ENCODE results near the gene WNT8B. TPM values are rescaled to one million over a fixed set of nuclear protein-coding genes. Genes with fewer than 3 reads are reported as not detected.

The WNT8B gene
- total and polyA plus RNA-seq, 10 donors: 0.03 TPM; not detected in 9

DNA sequence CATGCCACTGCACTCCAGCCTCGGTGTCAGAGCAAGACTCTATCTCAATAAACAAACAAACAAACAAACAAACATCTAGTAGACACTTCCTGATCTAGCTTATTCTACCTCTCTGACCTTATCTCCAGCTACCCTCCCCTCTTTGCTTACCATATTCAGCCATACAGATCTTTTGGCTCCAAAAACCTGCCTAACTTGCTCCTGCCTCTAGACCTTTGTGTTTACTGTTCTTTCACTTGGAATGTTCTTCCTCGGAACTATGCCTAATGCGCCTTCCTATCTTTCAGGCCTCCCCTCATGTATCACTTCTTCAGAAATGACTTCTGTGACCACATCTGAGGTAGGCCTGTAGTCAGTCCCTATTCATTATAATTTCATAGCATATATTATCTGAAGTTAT is 20.3 kb upstream of the WNT8B start:
- 79 to 88% (median 82%) methylated on average over 3 of the region's 3 CpGs for WGBS, 5 donors
- peaks cover 0 to 6% (median 0%) of the 10 kb centered on the region in 7 donors for H3K27me3 ChIP-seq (replicated peaks in 1 of 7)
- H3K4me1 ChIP-seq: no peaks in the 10 kb centered on the region
- H3K36me3 ChIP-seq: no peaks in the 10 kb centered on the region
- H3K4me3 ChIP-seq: no peak overlapping the region
- peaks cover 0 to 7% (median 2%) of the 10 kb centered on the region in 8 donors for H3K9me3 ChIP-seq
- H3K27ac ChIP-seq: no peak overlapping the region
- intact Hi-C loops (cut with DNase I; ENCODE audit: low total_unique reads): no loop called here
- no peak for TF ChIP-seq POLR2A (IDR thresholded peaks at IDR 0.05)
- no peak for TF ChIP-seq POLR2AphosphoS5 (IDR thresholded peaks at IDR 0.05)
- TF ChIP-seq, protein P1, sequence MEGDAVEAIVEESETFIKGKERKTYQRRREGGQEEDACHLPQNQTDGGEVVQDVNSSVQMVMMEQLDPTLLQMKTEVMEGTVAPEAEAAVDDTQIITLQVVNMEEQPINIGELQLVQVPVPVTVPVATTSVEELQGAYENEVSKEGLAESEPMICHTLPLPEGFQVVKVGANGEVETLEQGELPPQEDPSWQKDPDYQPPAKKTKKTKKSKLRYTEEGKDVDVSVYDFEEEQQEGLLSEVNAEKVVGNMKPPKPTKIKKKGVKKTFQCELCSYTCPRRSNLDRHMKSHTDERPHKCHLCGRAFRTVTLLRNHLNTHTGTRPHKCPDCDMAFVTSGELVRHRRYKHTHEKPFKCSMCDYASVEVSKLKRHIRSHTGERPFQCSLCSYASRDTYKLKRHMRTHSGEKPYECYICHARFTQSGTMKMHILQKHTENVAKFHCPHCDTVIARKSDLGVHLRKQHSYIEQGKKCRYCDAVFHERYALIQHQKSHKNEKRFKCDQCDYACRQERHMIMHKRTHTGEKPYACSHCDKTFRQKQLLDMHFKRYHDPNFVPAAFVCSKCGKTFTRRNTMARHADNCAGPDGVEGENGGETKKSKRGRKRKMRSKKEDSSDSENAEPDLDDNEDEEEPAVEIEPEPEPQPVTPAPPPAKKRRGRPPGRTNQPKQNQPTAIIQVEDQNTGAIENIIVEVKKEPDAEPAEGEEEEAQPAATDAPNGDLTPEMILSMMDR (IDR thresholded peaks at IDR 0.05 in 8 of 11, conservative IDR thresholded peaks at IDR 0.05 in 3 of 11): no peak
- no peak for DNase-seq

DNA sequence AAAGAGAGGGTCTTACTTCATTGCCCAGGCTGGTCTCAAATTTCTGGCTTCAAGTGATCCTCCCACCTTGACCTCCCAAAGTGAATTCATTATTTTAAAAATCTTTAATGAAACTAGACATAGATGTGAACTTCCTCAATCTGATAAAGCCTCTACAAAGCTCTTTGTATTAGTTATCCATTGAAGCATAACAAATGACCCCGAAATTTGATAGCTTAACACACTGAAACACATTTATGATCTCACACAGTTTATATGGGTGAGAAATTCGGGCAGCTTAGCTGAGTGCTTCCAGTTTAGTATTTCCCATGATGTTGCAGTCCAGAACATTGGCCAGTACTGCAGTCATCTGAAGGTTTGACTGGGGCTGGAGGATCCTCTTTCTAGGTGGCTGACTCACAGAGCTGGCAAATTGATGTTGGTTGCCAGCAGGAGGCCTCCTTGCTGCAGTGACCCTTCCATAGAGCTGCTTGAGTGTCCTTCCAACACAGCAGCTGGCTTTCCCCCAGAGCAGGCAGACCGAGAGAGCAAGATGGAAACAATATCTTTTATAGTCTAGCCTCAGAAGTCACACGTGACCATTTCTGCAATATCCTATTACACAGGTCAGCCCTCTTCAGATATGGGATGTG is 16.6 kb upstream of the WNT8B start:
- WGBS, 5 donors: 68 to 82% (median 70%) methylated on average over 4 of the region's 4 CpGs
- no peak for TF ChIP-seq POLR2AphosphoS5 (IDR thresholded peaks at IDR 0.05)
- TF ChIP-seq POLR2A (IDR thresholded peaks at IDR 0.05): no peak
- TF ChIP-seq, protein P1 (IDR thresholded peaks at IDR 0.05 in 8 of 11, conservative IDR thresholded peaks at IDR 0.05 in 3 of 11): no peak
- no peaks in the 10 kb centered on the region for H3K4me1 ChIP-seq
- H3K27ac ChIP-seq: no peak overlapping the region
- no peak for DNase-seq
- no peaks in the 10 kb centered on the region for H3K36me3 ChIP-seq
- H3K4me3 ChIP-seq: no peak overlapping the region
- peaks cover 0 to 7% (median 2%) of the 10 kb centered on the region in 8 donors for H3K9me3 ChIP-seq
- intact Hi-C loops (cut with DNase I; ENCODE audit: low total_unique reads): no loop called here
- peaks cover 0 to 13% (median 0%) of the 10 kb centered on the region in 7 donors for H3K27me3 ChIP-seq (replicated peaks in 1 of 7)

DNA sequence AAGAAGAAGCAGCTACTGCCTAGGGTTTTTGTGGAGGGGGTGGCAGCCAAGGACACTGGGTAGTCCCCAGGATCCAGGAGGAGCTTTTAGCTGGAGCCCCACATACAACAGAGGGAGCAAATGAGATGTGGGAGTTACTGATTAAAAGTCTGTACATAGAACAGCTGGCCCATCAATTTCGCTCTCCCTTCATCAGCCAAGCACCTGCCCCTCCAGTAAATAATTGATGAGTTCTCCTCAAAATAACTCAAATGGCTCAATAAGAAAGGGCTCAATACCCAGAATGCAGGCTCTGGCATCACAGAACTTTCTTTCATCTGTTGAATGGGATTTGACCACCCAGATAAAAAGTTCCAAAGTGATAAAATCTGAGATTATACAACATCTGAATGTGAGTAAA is 15.1 kb upstream of the WNT8B start:
- no peaks in the 10 kb centered on the region for H3K36me3 ChIP-seq
- no peaks in the 10 kb centered on the region for H3K4me1 ChIP-seq
- H3K27me3 ChIP-seq (replicated peaks in 1 of 7): peaks cover 0 to 21% (median 0%) of the 10 kb centered on the region in 7 donors
- no peak for DNase-seq
- H3K27ac ChIP-seq: no peak overlapping the region
- 71 to 88% (median 83%) methylated on average over 1 of the region's 1 CpG for WGBS, 5 donors
- H3K4me3 ChIP-seq: no peak overlapping the region
- peaks cover 0 to 7% (median 2%) of the 10 kb centered on the region in 8 donors for H3K9me3 ChIP-seq
- intact Hi-C loops (cut with DNase I; ENCODE audit: low total_unique reads): no loop called here
- TF ChIP-seq POLR2AphosphoS5 (IDR thresholded peaks at IDR 0.05) (no peak), POLR2A (IDR thresholded peaks at IDR 0.05) (no peak)
- TF ChIP-seq, protein P1 (IDR thresholded peaks at IDR 0.05 in 8 of 11, conservative IDR thresholded peaks at IDR 0.05 in 3 of 11): no peak

DNA sequence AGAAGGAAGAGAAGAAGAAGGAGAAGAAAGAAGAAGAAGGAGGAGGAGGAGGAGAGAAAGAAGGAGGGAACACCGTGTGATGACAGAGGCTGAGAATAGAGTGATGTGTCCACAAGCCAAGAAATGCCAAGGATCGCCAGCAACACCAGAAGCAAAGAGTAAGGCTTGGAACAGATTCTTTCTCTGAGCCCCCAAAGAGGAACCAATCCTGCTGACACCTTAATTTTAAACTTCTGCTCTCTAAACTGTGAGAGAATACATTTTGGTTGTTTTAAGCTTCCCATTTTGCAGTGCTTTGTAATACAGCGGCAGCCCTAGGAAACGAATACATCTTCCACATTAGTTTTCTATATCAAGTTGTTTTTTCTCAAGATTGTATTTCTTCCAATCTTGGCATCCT is 13.9 kb upstream of the WNT8B start:
- 65 to 69% (median 68%) methylated on average over 4 of the region's 4 CpGs for WGBS, 5 donors
- no peak for DNase-seq
- no peaks in the 10 kb centered on the region for H3K4me1 ChIP-seq
- H3K27ac ChIP-seq: peak overlapping the region in 1 of 8 donors; percentile 27
- H3K4me3 ChIP-seq: no peak overlapping the region
- TF ChIP-seq, protein P1 (IDR thresholded peaks at IDR 0.05 in 8 of 11, conservative IDR thresholded peaks at IDR 0.05 in 3 of 11): no peak
- no peak for TF ChIP-seq POLR2AphosphoS5 (IDR thresholded peaks at IDR 0.05)
- TF ChIP-seq POLR2A (IDR thresholded peaks at IDR 0.05): no peak
- no peaks in the 10 kb centered on the region for H3K36me3 ChIP-seq
- intact Hi-C loops (cut with DNase I; ENCODE audit: low total_unique reads): no loop called here
- H3K9me3 ChIP-seq: peaks cover 0 to 7% (median 2%) of the 10 kb centered on the region in 8 donors
- peaks cover 0 to 28% (median 0%) of the 10 kb centered on the region in 7 donors for H3K27me3 ChIP-seq (replicated peaks in 1 of 7)
